ENCODE results near the gene ST6GALNAC6. TPM values are rescaled to one million over a fixed set of nuclear protein-coding genes. Genes with fewer than 3 reads are reported as not detected.

ST6GALNAC6 gene
- polyA plus RNA-seq, 3 donors, result 41.1 to 142 (median 141) TPM

GRCh38 chr9:127905004-127905728 lies 5.8 kb upstream of the ST6GALNAC6 start:
- WGBS, 3 donors, result 47 to 71% (median 60%) methylated on average over 5 of the region's 5 CpGs
- H3K27ac ChIP-seq (ENCODE audit: low read depth, low read length), result peak overlapping the region; percentile 26

- WGBS, 3 donors, result 18 to 38% (median 19%) methylated on average over 12 of the region's 12 CpGs
- H3K27ac ChIP-seq (ENCODE audit: low read depth, low read length), result peak overlapping the region; percentile 26
These were observed 5.2 kb upstream of the ST6GALNAC6 start for GRCh38 chr9:127904561-127905003.

GRCh38 chr9:127903557-127904475 lies 4.4 kb upstream of the ST6GALNAC6 start:
- WGBS, 3 donors, result 21 to 50% (median 31%) methylated on average over 17 of the region's 17 CpGs
- H3K27ac ChIP-seq (ENCODE audit: low read depth, low read length), result no peak overlapping the region

GRCh38 chr9:127898433-127899127 lies 823 bp downstream of the ST6GALNAC6 start:
- 6 to 13% (median 12%) methylated on average over 30 to 32 of the region's 32 CpGs for WGBS, 3 donors
- peak overlapping the region; percentile 92 for H3K27ac ChIP-seq (ENCODE audit: low read depth, low read length)

- H3K27ac ChIP-seq (ENCODE audit: low read depth, low read length), result peak overlapping the region; percentile 93
- WGBS, 3 donors, result 6 to 13% (median 9%) methylated on average over 17 to 19 of the region's 19 CpGs
These were observed 2.2 kb downstream of the ST6GALNAC6 start for GRCh38 chr9:127897193-127897692.

- no peak overlapping the region for H3K27ac ChIP-seq (ENCODE audit: low read depth, low read length)
- 52 to 64% (median 54%) methylated on average over 16 of the region's 16 CpGs for WGBS, 3 donors
These were observed 2.8 kb downstream of the ST6GALNAC6 start for GRCh38 chr9:127896395-127897192.

DNA sequence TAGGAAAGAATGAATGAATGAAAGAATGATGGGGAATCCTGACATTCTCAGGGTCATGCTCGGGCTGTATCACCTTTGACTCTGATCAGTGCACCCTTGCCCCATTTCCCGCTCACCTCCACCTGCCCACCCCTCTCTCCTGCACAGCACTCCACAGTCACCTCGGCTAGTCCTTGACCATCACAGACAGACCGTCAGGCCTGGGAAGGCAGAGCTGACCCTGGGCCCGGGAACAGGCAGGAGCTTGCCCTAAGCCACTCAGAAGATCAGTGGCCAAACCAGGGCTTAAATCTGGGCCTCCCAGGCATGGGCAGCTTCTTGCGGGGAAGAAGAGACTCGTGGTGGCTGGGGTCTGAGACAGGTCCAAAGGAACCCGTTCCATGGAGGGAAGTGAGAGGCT lies 3.6 kb downstream of the ST6GALNAC6 start:
- 94% methylated on average over 8 of the region's 8 CpGs for WGBS, 3 donors
- no peak overlapping the region for H3K27ac ChIP-seq (ENCODE audit: low read depth, low read length)

- H3K27ac ChIP-seq (ENCODE audit: low read depth, low read length), result no peak overlapping the region
- 97 to 100% (median 99%) methylated on average over 4 of the region's 4 CpGs for WGBS, 3 donors
These were observed 6.0 kb downstream of the ST6GALNAC6 start for GRCh38 chr9:127893392-127893791.

- H3K27ac ChIP-seq (ENCODE audit: low read depth, low read length), result no peak overlapping the region
- WGBS, 3 donors, result 80 to 93% (median 93%) methylated on average over 6 of the region's 6 CpGs
These were observed 6.6 kb downstream of the ST6GALNAC6 start for GRCh38 chr9:127892831-127893230.

GRCh38 chr9:127890053-127890452 lies 9.3 kb downstream of the ST6GALNAC6 start:
- WGBS, 3 donors, result 91 to 97% (median 96%) methylated on average over 3 of the region's 3 CpGs
- H3K27ac ChIP-seq (ENCODE audit: low read depth, low read length), result no peak overlapping the region

DNA sequence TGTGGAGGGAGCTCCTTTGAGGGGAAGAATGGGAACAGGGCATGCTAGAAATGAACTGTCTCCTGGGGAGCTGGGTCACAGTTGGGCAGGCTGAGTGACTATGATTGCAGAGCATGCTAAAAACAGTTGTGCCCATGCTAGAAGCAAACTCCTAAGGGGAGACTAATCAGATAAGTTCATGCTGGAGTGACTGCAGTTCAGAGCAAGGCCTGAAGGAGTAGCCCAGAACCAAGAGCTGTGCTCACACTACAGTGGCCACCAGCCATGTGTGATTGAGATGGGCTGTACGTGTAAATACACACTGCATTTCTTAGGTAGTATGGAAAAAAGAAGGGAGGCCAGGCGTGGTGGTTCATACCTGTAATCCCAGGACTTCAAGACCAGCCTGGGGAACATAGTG lies 11.6 kb downstream of the ST6GALNAC6 start:
- no peak overlapping the region for H3K27ac ChIP-seq (ENCODE audit: low read depth, low read length)
- WGBS, 3 donors, result 64 to 90% (median 84%) methylated on average over 2 of the region's 2 CpGs

DNA sequence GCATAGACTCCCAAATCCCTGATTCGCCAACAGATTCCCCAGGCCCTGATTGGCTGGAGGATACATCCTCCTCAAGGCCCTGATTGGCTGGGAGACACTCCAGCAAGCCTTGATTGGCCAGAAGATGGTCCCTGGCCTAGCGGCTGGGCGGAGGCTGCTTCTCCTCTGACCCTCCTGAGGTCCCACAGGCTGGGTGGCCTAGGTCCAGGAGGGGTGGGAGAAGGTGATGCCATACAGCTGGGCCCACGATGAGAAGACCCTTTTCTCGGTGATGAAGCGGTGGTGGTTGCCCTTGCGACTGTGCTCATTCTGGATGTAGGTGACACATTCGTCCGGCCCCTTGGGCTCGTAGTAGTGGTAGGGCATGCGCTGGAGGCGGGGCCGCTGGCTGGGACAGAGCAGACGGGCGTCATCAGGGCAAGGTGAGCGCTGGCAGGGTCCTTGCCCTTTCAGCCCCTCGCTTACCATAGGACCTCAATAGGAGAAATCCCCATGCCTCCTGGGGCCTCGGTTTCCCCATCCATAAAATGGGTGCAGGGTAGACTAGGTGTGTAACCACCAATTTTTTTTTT lies 12.9 kb downstream of the ST6GALNAC6 start:
- H3K27ac ChIP-seq (ENCODE audit: low read depth, low read length), result no peak overlapping the region

DNA sequence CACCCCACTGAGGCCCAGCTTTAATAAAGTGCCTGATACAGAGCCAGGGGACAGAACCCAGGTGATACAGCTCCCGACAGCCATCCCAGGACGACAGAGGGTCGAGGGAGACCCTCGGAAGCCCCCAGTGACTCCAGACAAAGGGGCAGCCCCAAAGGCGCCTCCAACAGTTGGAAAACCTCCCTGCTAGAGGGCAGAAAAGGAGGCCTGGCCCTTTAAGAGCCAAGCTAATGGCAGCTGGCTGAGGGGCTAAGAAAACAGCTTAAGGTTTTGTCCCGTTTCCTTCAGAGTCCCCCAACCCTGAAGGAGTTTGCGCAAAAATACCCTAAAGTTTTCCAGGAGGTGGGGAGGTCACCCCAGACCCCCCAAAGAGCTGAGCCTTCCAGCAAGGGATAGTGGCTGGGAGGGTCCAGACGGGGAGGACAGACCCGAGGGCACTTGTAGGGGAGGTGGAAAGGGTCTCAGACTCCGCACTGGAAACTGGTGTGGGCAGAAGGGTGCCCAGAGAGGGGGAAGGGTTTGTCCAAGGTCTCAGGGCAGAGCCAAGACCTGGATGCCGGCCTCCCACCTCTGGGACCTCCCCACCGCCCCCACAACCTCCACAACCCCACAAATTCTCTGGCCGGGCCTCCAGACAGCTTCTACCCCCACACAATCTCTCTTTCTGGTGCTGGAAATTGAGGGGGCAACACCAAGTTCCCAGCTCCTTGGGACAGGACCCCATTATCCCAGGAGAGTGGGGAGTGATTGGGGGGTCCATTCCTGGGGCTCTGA lies 13.7 kb downstream of the ST6GALNAC6 start:
- no peak overlapping the region for H3K27ac ChIP-seq (ENCODE audit: low read depth, low read length)
- WGBS, 3 donors, result 77 to 81% (median 81%) methylated on average over 12 to 13 of the region's 13 CpGs

More for the DNA sequence above, 12.9 kb downstream of the ST6GALNAC6 start:
- WGBS, 3 donors, result 96% methylated on average over 18 of the region's 18 CpGs

DNA sequence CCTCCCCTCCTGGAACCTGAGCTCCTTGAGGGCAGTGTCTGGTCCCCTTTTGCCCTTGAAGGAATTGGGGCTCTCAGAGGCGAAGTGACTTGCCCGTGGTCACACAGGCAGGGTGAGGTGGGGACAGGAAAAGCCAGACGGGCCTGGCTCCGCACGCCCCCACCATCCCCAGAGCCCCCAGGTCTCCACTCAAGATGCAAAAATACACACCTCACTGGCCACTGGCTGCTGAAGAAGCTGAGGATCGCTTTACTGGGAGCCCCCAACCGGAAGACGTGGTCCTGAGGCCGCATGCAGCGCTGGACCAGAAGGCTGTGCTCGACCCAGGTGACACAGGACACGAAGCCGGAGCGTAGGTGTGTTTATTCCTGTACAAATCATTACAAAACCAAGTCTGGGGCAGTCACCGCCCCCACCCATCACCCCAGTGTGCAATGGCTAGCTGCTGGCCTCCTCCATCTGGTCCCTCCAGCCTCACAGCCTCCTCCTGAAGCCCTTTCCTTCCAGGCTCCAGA lies 14.4 kb downstream of the ST6GALNAC6 start:
- no peak overlapping the region for H3K27ac ChIP-seq (ENCODE audit: low read depth, low read length)
- 68 to 78% (median 69%) methylated on average over 15 of the region's 15 CpGs for WGBS, 3 donors

DNA sequence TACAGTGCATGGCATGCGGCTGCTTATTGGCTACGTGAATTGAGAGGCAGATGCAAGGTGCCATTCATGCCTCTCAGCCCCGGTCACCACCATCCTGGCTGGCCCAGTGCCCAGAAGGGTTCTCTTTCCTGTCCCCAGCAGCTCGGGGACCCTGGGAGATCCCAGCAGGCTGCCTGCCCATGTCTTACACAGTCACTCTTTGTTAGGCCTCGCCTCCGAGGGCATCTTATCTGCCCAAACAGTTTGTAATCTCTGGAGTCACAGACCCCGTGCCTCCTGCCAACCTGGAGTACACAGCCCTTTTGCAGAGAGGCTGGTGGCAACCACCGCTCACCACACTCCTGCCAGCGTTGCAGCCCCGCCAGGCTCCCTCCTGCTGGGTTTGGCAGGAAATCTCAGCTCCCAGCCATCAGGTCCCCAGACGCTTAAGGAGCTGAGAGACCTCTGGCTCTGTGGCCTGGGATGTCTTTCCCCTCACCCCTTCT lies 14.9 kb downstream of the ST6GALNAC6 start:
- H3K27ac ChIP-seq (ENCODE audit: low read depth, low read length), result no peak overlapping the region
- 22 to 38% (median 34%) methylated on average over 11 of the region's 11 CpGs for WGBS, 3 donors

- 71 to 87% (median 76%) methylated on average over 7 of the region's 7 CpGs for WGBS, 3 donors
- H3K27ac ChIP-seq (ENCODE audit: low read depth, low read length), result no peak overlapping the region
These were observed 15.4 kb downstream of the ST6GALNAC6 start for GRCh38 chr9:127883959-127884358.
